Measurements from ENCODE around the gene OPRPN. TPM values are rescaled to one million over a fixed set of nuclear protein-coding genes. Genes with fewer than 3 reads are reported as not detected.

Gene OPRPN
- not detected in 2 replicates for total RNA-seq

GRCh38 chr4:70397580-70397979 is at the start of gene OPRPN:
Gene OPRPN, plus strand, starts transcription at chr4:70397940. Its CDS starts 1,346 bp downstream, at chr4:70399286.

GRCh38 chr4:70360460-70360859 is 37.3 kb upstream of the OPRPN start, which contains the start of gene SMR3A:
Gene SMR3A, plus strand, starts transcription at chr4:70360760. Its CDS starts 1,356 bp downstream, at chr4:70362116.

GRCh38 chr4:70382691-70383181 is 15.0 kb upstream of the OPRPN start, which contains the start of gene SMR3B:
Gene SMR3B, plus strand, starts transcription at chr4:70383131. Its CDS starts 1,380 bp downstream, at chr4:70384511.

Other genes with a start within 250 kb of the OPRPN start
- not detected in 2 replicates for gene PRR27, start 243.7 kb upstream of the OPRPN start, total RNA-seq
- not detected in 2 replicates for gene ODAM, start 202.2 kb upstream of the OPRPN start, total RNA-seq
- gene FDCSP, start 171.8 kb upstream of the OPRPN start, total RNA-seq = not detected in 2 replicates
- gene CSN3, start 155.3 kb upstream of the OPRPN start, total RNA-seq = not detected in 2 replicates
- gene CABS1, start 63.0 kb upstream of the OPRPN start, total RNA-seq = not detected in 2 replicates
- gene SMR3A, start 37.2 kb upstream of the OPRPN start, total RNA-seq = not detected in 2 replicates
- gene SMR3B, start 14.8 kb upstream of the OPRPN start, total RNA-seq = not detected in 2 replicates
- gene MUC7, start 74.3 kb downstream of the OPRPN start, total RNA-seq = not detected in 2 replicates
- 0.13 TPM in 1 of 2 replicates, not detected in the other for gene AMTN, start 120.6 kb downstream of the OPRPN start, total RNA-seq
- not detected in 2 replicates for gene AMBN, start 194.3 kb downstream of the OPRPN start, total RNA-seq
- gene ENAM, start 230.8 kb downstream of the OPRPN start, total RNA-seq = 0.13 TPM in 1 of 2 replicates, not detected in the other